HG03103 (cell line): ENCODE data around the gene GTF3A.
"Not testable (repeated sequence)": the region's sequence is repeated elsewhere in the genome, so short reads cannot be mapped to it uniquely, and the experiment has no call there.

ENCODE experiments used
- ATAC-seq: cut with Tn5 transposase; IDR thresholded peaks from one replicate; pipeline ENCODE4 v1.9.1; 2021; ENCODE audit warnings: low read depth; ENCODE audit not compliant: unreplicated experiment

The GTF3A gene

GRCh38 chr13:27424246-27425157 is at the start of gene GTF3A:
GTF3A (plus strand) TSS chr13:27424619.
- ATAC-seq = peak; percentile 70

GRCh38 chr13:27374650-27375049 is 49.8 kb upstream of the GTF3A start:
- no peak for ATAC-seq

GRCh38 chr13:27375686-27376326 is 48.6 kb upstream of the GTF3A start:
- no peak for ATAC-seq

DNA sequence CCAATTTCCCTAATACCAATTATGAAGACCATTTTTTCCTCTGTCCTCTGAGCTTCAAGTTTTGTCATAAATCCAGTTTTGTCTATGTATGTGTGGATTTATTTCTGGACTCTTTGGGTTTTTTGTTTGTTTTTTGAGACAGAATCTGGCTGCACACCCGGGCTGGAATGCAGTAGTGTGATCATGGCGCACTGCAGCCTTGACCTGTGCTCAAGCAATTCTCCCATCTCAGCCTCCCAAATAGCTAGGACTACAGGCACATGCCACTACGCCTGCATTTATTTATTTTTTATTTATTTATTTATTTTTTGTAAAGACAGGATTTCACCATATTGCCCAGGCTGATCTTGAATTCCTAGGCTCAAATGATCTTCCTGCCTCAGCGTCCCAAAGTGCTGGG is 45.3 kb upstream of the GTF3A start:
- no peak for ATAC-seq

DNA sequence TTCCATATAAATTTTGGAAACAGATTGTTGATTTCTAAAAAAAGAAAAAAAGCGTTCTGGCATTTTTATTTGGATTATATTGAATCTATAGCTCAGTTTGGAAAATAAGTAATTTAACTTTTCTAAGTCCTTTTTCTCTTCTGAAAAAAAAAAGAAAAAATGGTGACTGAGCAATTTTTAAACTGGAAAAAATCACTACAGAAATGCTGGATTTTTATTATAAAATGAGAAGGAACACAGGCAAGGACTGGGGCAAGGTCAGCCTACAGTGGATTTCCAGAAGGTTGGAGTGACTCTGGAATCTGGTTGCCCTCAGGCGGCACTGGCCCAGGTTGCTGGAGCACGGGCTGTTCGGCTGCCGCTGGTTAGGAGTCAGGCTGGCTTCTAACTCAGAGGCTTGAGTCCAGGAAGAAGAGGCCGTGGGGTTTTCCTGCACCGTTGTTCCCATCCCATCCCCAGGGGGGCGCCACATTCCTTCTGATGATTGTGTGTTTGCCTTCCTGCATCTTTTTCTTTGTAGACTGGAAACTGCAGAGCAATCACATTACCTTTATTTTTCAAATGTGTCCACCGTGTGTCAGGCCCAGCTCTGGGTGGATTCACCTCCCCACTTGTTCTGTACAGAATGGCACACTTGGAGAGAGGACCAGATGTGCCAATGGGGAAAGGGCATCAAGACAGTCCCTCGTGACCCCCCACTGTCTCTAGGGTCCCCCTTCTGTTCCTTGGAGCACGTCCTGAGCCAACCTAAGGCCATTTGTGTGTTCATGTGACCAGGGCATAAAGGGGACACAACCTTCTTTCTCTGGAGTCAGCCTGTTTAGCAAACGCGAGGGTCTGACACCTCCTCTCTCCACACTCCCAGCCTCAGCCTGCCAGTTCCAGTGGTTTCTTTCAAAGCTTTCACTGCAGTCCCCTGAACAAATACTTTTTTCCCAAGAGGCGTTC is 44.5 kb upstream of the GTF3A start:
- no peak for ATAC-seq

- no peak for ATAC-seq
Observed at GRCh38 chr13:27381601-27382000, 42.8 kb upstream of the GTF3A start.

DNA sequence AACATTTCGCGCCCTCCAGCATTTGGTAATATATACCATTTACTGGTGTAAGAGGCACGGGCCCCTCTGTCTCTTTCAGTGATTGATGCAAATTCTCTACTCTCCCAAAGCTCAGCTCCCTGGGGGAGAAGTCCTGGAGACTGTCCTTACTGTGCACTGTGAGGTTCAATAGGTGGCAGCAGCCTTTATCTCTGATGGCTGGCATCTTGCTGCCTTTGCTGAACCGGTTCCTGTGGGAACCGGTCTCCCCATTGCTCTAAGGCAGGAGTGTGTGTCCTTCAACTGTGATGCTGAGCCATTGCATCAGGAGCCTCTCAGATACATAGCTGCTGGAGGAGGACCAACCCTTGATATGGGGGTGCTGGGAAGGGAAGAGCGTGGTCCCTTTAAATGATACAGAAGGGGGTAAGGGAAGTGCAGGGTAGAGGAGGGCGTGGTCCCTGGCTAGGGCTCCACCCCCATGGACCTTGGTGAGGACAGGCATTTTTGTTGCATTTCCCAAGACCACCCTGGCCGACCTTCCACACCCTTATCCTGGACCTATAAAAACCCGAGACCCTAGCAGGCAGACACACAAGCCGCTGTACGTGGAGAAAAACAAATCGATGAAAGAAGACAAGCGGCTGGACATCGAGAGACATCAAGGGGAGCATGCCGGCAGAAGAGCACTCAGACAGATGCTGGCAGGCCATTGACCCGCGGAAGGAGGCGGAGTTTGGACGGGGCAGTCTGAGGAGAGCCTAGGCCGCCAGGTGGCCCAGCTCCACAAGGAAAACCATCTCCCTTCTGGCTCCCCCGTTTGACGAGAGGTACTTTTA is 41.1 kb upstream of the GTF3A start:
- ATAC-seq = no peak

DNA sequence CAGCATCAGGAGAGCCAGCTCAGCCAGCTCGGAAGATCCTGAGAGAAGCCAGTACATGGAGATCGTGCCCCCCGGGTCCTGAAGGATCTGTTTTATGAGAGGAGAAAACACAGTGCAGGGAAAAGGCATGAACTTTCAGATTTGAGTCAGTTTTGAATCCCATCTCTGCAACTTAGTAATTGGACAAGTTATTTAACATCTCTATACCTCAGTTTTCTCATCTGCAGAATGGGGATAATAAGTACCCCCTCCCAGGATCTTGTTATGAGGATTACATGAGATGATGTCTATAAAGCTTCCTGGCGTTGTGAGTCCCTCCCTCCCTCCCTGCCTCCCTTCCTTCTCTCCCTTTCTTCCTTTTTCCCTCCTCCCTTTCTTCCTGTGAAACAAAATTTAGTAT is 40.1 kb upstream of the GTF3A start:
- ATAC-seq = no peak

DNA sequence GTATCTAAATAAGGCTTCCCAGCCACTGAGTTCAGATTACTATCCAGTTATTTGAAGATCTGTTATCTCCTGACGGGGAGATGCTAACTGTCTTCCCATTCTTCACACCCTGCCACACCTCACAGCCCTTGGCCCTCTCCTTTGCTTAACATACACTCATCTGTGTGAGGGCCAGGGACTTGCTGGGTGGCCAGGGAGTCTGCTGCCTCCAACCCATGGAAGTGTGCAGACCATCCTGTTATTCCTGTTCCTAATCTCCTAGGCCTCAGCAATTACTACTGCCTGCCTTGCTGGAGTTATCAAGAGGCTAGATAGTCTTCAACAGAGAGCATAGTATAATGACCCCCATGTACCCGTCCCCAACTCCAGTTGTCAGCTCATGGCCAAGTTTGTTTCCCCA is 36.2 kb upstream of the GTF3A start:
- ATAC-seq = no peak

GRCh38 chr13:27389891-27390290 is 34.5 kb upstream of the GTF3A start:
- no peak for ATAC-seq

GRCh38 chr13:27391471-27391870 is 32.9 kb upstream of the GTF3A start:
- ATAC-seq = no peak

GRCh38 chr13:27393101-27393500 is 31.3 kb upstream of the GTF3A start:
- ATAC-seq = no peak

DNA sequence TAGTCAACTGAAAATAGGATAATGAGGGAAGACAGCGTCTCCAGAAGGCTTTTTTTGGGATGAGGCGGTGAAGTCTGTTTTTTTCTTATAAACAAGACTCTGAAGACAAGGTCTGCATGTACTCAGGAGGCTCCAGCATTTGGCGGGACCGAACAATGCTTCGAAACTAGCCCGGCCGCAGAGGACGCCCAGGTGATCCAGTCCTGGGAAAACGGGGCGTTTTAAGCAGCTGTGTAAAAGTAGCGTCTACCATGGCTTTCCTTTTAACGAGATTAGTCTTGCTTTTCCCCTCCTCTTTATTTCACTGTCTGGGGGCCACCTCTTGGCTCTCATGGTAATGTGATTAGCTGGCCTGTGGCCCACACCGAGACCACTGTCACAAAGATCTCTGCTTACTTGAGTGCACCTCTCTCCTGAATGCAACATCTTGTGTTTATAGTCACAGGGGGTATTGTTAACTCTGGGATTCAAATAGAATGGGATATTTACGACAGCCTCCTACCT is 29.4 kb upstream of the GTF3A start:
- no peak for ATAC-seq

- no peak for ATAC-seq
Observed at GRCh38 chr13:27396252-27396846, 28.1 kb upstream of the GTF3A start.

GRCh38 chr13:27398360-27398759 is 26.1 kb upstream of the GTF3A start:
- no peak for ATAC-seq

GRCh38 chr13:27400405-27400804 is 24.0 kb upstream of the GTF3A start:
- ATAC-seq = not testable (repeated sequence)

GRCh38 chr13:27401210-27401609 is 23.2 kb upstream of the GTF3A start:
- no peak for ATAC-seq

GRCh38 chr13:27403203-27403678 is 21.2 kb upstream of the GTF3A start:
- ATAC-seq = no peak

DNA sequence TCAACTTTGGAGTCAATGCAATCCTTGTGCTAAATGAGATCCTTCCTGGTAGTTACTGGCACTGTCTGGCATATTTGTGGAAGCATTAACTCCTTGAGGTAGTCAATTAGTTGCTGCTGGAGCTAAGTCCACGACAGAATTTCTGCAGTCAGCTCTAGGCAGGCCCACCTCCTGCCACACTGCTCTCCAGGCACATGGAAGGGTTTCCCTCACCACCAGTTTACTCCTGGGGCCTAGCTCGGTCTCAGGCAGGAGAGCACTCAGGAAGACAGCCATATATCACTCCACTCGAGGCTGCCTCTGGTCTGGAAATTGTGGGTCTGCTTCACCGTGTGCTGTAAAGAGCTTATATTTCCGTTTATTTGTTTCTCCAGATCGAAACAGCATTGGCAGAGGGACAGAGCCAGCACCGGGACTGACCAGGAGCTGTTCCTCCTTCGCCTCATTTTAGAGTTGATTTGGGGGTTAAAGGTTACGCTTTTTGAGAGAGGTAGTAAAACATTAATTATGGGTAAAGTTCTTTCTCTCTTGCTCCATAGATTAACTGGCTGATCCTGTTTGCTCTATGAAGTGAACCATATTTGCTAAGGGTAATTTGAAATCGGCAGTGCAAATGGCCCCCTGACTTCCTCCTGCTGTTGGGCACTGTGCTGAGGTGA is 20.6 kb upstream of the GTF3A start:
- ATAC-seq = no peak
